ENCODE measurements around the gene PHKB. TPM values are rescaled to one million over a fixed set of nuclear protein-coding genes. Genes with fewer than 3 reads are reported as not detected.

PHKB gene
- total RNA-seq, 1 donor from 2014 or later = 110 TPM

DNA sequence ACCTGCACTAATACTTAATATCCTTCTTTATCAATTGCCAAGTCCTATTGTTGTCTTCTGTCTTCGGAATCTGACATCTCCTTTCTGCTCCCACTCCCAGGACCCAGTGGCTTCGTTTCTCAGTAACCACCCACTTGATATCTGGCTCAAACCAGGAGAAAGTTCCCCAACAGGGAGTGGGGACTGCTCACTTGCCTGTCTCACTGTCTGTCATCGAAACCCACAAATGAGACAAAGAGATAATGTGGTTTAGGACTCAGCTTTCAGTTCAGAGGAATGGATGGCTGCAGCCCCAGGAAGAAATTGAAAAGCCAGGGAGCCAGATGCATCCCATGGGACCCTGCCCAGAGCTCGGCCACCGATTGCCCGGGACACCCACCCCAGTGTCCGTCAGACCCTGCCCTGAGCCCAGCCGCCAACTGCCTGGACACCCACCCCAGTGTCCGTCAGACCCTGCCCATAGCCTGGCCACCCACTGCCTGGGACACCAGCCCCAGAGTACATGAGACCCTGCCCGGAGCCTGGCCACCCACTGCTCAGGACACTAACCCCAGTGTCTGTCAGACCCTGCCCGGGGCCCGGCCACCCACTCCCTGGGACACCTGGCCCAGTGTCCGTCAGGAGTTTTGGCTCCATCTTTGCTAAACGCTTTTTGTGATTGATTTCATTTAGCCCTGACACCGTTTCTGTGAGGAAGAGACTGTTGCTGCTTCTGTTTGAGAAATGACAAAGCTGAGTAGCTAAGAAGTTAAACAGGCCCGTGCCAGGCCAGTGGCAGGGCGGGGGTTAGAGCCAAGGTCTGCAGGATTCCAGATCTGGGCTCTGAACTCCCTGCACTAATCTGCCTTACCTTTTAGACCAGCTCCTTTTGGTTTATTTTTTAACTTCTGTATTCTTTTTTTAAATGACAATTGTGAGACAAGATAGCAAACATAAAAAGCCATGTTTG, 251.4 kb downstream of the PHKB start:
- intact Hi-C loops (cut with micrococcal nuclease) = no loop called here
- no peaks in the 10 kb centered on the region for H3K9me3 Mint-ChIP-seq
- ATAC-seq (ENCODE audit: low read depth) (no peak), DNase-seq (no peak)
- no peak overlapping the region for H3K4me3 Mint-ChIP-seq
- H3K27ac Mint-ChIP-seq = no peak overlapping the region
- POLR2A ChIA-PET = no interaction called here
- TF ChIP-seq, protein P1, sequence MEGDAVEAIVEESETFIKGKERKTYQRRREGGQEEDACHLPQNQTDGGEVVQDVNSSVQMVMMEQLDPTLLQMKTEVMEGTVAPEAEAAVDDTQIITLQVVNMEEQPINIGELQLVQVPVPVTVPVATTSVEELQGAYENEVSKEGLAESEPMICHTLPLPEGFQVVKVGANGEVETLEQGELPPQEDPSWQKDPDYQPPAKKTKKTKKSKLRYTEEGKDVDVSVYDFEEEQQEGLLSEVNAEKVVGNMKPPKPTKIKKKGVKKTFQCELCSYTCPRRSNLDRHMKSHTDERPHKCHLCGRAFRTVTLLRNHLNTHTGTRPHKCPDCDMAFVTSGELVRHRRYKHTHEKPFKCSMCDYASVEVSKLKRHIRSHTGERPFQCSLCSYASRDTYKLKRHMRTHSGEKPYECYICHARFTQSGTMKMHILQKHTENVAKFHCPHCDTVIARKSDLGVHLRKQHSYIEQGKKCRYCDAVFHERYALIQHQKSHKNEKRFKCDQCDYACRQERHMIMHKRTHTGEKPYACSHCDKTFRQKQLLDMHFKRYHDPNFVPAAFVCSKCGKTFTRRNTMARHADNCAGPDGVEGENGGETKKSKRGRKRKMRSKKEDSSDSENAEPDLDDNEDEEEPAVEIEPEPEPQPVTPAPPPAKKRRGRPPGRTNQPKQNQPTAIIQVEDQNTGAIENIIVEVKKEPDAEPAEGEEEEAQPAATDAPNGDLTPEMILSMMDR (IDR thresholded peaks at IDR 0.05) = no peak
- peaks cover 1% of the 10 kb centered on the region for H3K27me3 Mint-ChIP-seq
- H3K4me1 Mint-ChIP-seq = no peaks in the 10 kb centered on the region
- no peaks in the 10 kb centered on the region for H3K36me3 Mint-ChIP-seq (ENCODE audit: low read depth)
- CTCF ChIA-PET = no interaction called here

DNA sequence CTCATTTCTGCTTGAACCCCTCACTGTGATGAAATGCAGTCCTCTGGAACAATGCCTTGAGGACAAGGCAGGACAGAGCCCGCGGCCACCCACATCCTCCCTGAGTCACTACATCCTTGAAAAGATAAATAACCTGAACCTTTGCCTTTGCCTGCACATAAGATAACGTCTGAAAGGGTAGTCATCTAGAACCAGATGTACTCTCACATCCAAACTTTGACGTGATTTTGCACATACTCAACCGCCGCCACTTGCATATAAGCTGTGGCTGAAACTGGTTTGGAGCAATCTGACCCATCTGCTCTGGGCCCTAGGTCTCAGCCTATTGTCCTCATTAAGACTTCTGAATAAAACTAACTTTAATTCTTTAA, 252.1 kb downstream of the PHKB start:
- intact Hi-C loops (cut with micrococcal nuclease) = no loop called here
- ChIA-PET CTCF (no interaction called here), POLR2A (no interaction called here)
- Mint-ChIP-seq H3K9me3 (no peaks in the 10 kb centered on the region), H3K36me3 (ENCODE audit: low read depth) (no peaks in the 10 kb centered on the region), H3K27ac (no peak overlapping the region), H3K4me3 (no peak overlapping the region), H3K4me1 (no peaks in the 10 kb centered on the region), H3K27me3 (peaks cover 1% of the 10 kb centered on the region)
- TF ChIP-seq, protein P1 (IDR thresholded peaks at IDR 0.05) = no peak
- ATAC-seq (ENCODE audit: low read depth) = no peak
- DNase-seq = no peak

DNA sequence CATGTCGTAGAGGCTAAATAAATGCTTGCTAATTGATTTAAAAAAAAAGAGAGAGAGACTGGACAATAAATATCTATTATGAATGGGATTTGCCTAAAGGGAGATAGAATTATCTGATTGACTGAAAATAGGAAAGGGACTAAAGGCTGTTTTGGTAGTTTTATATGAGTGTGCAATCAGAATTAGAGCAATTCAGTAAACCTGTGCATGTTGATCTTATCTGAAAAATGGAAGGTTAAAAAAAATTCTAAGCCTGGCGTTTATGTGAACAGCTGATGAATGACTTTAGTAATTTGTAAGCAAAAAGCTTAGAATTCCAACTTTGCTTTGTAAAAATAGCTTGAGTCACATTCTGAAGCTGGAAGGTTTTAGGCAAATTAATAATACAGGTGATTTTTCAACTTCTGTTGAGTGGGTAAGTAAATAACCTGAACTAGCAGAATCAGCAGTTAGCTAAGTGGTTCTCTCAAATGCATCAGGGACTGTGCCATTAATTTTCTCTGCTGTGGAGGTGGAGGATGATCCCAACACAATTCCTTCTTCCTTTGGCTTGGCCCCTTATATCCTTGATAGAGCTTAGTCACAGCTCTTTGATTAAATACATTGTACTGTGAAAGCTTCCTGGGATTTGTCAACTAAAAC, 254.4 kb downstream of the PHKB start:
- no peak overlapping the region for H3K27ac Mint-ChIP-seq

DNA sequence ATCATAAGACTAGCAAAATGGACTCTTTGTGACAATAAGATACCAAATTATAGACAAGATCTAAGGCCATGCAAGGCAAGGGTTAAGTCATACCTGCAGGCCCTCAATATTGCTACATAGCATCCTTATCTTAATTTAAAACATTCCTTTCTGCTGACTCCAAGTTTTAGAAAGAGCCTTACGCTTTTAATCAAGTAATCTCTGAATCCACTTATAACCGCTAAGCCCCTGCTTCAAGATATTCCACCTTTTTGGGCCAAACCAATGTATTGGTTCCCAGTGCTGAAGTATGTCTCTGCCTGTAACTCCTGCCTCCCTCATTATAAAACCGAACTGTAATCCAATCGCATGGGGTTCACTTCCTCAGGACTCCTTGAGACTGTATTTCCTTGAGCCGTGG, 255.4 kb downstream of the PHKB start:
- ChIA-PET CTCF (no interaction called here), POLR2A (no interaction called here)
- DNase-seq (no peak), ATAC-seq (ENCODE audit: low read depth) (no peak)
- peaks cover 1% of the 10 kb centered on the region for H3K27me3 Mint-ChIP-seq
- no peaks in the 10 kb centered on the region for H3K9me3 Mint-ChIP-seq
- H3K27ac Mint-ChIP-seq = no peak overlapping the region
- no peak overlapping the region for H3K4me3 Mint-ChIP-seq
- no peaks in the 10 kb centered on the region for H3K4me1 Mint-ChIP-seq
- TF ChIP-seq, protein P1 (IDR thresholded peaks at IDR 0.05) = no peak
- intact Hi-C loops (cut with micrococcal nuclease) = no loop called here
- no peaks in the 10 kb centered on the region for H3K36me3 Mint-ChIP-seq (ENCODE audit: low read depth)

More for the DNA sequence above, 254.4 kb downstream of the PHKB start:
- peaks cover 1% of the 10 kb centered on the region for H3K27me3 Mint-ChIP-seq
- no peak overlapping the region for H3K4me3 Mint-ChIP-seq
- ATAC-seq (ENCODE audit: low read depth) (no peak), DNase-seq (no peak)
- intact Hi-C loops (cut with micrococcal nuclease) = no loop called here
- TF ChIP-seq, protein P1 (IDR thresholded peaks at IDR 0.05) = no peak
- ChIA-PET POLR2A (no interaction called here), CTCF (no interaction called here)
- no peaks in the 10 kb centered on the region for H3K4me1 Mint-ChIP-seq
- H3K9me3 Mint-ChIP-seq = no peaks in the 10 kb centered on the region
- no peaks in the 10 kb centered on the region for H3K36me3 Mint-ChIP-seq (ENCODE audit: low read depth)

DNA sequence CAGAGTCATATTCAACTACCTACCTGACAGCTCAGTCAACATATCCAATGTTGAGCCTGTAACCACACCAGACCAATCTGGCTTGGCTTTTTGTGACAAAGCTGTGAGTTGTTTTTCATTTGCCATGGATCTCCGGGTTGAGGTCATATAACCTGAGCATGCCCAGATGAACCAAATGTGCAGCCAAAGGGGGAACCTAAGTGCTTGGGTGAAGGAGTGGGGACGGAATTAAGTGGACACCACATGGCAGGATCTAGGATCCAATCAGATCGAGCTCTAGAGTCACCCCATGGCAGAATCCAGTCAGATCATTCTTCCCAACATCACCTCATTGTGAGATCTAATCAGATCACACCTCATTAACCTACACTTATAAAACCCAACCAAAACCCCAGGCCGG, 258.6 kb downstream of the PHKB start:
- CTCF ChIA-PET = no interaction called here
- intact Hi-C loops (cut with micrococcal nuclease) = no loop called here
- H3K9me3 Mint-ChIP-seq = no peaks in the 10 kb centered on the region
- no peaks in the 10 kb centered on the region for H3K36me3 Mint-ChIP-seq (ENCODE audit: low read depth)
- TF ChIP-seq, protein P1 (IDR thresholded peaks at IDR 0.05) = no peak
- POLR2A ChIA-PET = no interaction called here
- H3K27ac Mint-ChIP-seq = no peak overlapping the region
- DNase-seq = no peak
- H3K4me3 Mint-ChIP-seq = no peak overlapping the region
- ATAC-seq (ENCODE audit: low read depth) = no peak
- peaks cover 1% of the 10 kb centered on the region for H3K27me3 Mint-ChIP-seq
- no peaks in the 10 kb centered on the region for H3K4me1 Mint-ChIP-seq
